EL (cell line): ENCODE results near the gene PPP1R14D.

Experiments
- DNase-seq: peaks from one replicate; pipeline ENCODE4 v3.0.0-alpha.2; 2016

Gene PPP1R14D

DNA sequence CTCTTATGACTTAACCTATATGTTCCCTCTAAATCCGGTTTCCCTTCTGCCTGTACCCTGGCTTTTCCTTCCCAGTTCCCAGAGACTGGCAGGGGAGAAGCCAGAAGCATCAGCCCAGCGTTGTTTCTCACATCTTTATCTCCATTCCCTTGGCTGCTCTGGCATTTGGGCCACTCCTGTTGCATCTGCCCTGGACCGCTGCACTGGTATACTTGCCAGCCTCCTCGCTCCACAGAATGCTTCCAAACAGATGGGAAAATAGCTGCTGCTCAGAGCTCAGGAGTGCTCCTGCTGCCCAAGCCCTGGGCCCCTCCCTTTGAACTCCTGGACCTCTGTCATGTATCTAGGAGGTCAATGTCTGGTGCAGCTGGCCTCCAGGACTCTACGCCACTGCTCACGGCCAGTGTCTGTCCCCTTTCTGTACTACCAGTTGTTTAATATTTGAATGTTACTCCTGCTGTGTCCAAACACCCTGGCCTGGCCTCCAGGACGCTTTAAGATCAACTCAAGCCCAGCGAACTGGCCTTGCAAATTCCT is 22.1 kb upstream of the PPP1R14D start:
- no peak for DNase-seq

DNA sequence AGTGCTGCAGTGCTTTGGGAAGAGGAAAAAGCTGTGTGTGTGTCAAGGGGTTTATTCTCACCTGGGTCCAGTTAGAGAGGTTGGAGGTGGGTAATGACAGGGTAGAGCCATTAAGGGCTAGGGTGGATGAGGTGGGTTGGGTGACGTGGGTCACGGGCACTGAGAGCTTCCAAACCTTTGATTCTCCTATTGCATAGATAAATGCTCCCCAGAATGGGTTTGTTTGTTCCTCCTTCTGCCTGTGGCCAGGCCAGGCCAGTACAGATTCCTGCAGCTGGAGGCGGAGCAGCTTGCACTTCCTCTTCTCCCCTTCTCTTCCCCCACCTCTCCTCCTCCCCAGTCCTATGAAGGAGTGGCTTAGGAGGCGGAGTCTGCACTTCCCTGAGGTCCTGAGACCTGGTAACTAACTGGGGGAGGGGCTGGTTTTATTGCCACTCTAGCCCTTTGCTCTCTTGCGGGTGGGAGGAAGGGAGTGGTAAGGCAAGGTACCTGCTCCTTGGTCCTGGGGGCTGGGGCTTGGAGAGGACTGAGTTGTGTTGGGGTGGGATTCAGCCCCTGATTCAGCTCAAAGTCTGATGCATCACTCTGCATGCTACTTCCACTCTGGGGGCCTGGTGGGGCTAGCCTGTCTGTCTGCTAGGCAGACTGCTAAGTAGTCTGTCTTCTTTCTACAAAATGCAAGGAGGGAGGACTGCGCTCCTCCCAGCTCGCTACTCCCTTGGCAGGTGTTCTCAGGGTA is 18.9 kb upstream of the PPP1R14D start:
- peak; percentile 58 for DNase-seq

DNA sequence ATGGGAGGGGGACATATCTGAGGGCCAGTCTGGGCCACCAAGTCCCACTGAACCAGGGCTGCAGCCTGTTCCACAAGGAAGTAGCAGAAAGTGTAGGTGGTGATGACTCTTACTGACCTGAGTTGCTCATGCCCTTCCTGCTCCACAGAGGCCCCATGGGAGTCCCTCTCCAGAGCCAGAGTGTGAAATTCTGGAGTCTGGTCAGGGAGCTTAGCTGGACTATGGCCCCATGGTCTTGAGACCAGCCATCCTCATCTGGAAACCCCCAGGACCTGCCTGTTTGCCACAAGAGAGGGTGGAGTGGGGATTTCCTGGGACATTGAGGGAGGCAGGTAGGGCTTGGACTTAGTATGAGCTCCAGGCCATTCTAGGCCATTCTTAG is 18.3 kb upstream of the PPP1R14D start:
- DNase-seq, result no peak

DNA sequence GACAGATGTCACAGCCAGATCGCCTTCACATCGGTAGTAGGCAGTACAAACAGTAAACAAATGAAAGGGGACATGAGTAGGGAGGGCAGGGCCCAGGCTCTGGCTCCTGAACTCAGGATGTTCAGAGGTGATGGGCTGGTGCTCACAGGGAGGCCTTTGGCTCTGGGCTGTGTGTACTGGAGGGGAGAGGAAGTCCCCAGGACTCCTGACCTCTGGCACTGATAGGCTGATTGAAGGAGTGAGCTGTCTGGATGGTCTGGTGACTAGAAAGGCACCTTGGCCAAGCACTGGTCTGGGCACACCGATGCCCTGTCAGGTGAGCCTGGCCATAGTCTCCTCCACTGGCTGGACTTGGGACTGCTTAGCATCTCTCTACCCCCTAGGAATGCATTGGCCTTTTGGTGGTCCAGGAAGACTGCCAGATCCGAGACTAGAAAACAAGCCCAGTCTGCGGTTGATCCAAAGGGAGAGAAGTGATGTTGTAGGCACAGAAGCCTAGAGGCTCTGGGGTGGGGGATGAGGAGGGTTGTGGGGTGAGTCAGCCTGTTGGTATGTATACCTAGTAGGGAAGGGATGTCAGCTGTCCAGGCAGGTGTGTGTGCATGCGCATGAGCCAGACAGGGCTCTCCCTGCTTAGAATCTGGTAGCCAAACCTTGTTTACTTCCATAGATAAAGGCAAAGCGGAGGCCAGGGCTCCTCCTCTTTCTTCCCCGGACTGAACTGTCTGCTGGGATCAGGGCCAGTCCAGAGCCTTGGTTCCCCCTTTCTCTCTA is 17.2 kb upstream of the PPP1R14D start:
- DNase-seq, result no peak

DNA sequence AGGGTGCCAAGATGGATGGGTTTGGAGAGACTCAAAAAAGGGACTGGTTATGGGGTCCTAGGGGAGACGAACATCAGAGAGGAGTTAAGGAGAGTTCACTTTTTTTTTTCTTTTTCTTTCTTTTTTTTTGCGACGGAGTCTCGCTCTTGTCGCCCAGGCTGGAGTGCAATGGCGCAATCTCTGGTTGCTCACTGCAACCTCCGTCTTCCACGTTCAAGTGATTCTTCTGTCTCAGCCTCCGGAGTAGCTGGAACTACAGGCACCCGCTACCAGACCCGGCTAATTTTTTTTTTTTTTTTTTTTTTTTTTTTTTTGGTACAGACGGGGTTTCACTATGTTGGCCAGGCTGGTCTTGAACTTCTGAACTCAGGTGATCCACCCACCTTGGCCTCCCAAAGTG is 16.5 kb upstream of the PPP1R14D start:
- no peak for DNase-seq

DNA sequence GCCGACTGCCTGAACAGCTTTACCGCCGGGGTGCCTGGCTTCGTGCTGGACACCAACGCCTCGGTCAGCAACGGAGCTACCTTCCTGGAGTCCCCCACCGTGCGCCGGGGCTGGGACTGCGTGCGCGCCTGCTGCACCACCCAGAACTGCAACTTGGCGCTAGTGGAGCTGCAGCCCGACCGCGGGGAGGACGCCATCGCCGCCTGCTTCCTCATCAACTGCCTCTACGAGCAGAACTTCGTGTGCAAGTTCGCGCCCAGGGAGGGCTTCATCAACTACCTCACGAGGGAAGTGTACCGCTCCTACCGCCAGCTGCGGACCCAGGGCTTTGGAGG is 16.2 kb upstream of the PPP1R14D start:
- DNase-seq, result peak; percentile 30

DNA sequence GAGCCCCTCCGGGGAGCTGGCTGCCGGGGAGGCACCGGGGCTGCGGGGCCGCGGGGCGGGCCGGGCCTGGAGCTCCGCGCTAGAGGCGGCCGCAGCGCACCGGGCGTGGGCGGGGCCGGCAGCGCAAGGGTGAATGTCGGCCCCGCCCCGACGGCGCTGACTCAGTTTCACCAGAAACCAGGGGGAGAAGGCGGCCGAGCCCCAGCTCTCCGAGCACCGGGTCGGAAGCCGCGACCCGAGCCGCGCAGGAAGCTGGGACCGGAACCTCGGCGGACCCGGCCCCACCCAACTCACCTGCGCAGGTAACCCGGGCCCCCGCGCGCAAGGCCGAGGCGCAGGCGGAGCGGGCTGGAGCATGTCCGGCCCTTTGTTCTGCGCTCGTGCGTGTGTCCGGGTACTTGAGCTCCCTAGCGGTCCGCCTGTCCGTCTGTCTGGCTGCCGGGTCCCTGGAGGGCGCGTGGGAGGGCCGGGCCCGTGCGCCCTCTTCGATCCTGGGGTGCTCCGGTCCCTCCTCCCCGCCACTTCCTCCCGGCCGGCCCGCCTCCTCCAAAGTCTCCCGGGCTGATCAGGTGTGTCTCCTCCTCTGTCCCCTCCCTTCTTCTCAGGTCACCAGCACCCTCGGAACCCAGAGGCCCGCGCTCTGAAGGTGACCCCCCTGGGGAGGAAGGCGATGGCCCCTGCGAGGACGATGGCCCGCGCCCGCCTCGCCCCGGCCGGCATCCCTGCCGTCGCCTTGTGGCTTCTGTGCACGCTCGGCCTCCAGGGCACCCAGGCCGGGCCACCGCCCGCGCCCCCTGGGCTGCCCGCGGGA is 15.6 kb upstream of the PPP1R14D start, which contains the start of gene SPINT1:
TSS of gene SPINT1 (plus strand) at position 164 of the 811 bp plus-strand sequence. CDS start at position 671, 507 bp downstream.
- DNase-seq, result peak; percentile 14

DNA sequence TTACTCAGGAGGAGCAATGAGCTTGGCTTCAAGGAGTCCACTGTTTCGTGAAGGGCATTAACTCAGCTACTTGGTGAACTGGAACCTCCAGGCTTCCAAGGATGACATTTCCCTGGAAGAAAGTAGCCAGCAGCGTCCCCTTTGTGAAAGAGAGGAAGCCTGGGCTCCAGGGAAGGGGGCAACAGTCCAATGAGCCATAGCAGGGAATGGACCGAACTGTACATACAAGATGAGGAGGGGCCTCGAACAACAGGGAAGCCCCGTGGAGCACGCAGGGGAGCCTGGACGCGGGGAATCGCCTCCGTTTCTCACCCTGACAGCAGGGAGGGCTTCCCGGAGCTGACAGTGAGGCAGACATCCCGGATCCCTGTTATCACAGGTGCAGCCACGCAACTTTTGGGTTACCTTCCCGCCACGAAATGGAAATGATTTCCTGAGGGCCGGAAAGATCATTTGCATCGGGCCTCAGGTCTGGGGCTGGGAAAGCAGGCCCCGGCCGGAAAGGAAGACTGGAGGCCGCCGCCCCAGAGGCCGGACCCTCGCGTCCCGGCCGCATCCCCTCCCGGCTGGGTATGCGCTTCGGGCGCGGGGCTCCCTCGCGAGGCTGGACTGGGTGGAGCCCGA is 14.9 kb upstream of the PPP1R14D start:
- DNase-seq, result no peak

DNA sequence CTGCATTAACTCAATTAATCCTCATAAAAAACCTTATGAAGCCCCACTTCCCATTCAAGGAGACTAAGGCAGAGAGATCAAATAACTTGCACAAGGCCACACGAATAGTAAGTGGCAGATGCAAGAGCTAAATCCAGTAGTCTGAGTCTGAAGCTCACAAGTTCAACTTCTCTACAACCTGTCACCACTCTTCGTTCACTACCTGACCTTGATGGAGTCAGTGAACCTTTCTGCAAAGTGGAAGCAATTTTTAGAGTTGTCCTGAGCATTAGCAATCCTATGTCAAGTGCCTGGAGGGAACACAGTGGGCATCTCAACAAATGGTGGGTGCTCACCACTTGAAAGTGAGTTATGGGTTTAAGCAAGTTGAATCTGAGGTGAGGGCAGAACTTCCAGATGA is 13.2 kb upstream of the PPP1R14D start:
- no peak for DNase-seq

DNA sequence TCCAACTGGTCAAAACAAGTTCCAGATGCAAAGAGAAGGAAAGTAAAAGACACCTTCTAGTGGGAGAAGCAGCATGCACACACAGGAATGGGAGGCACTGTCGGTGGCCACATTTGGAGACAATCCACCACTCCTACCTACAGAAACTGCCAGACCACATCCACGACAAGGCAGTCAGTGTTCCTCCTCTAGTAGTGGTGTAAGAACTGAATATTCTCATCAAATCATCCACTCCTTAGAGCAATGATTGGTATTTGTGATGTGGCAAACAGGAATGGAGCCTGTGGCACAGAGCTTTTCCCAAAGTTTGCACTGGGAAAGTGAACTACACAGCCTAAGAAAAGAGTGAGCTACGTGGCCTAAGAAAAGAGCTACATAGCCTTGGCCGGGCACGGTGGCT is 10.2 kb upstream of the PPP1R14D start:
- no peak for DNase-seq

DNA sequence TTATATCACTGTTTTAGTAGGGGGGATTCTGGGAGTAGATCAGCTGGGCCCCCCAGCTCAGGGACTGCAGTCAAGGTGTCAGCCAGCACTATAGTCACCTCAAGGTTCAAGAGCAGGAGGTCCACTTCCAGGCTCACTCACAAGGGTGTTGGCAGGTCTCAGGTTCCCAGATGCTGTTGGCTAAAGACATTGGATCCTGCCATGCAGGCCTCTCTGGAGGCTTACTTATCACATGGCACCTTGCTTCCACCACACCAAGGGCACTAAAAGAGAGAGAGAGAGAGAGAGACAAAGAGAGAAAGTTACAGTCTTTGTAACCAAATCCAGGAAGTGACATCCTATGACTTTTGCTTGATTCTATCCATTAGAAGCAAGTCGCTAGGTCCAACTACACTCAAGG is 7.5 kb upstream of the PPP1R14D start:
- DNase-seq, result no peak

DNA sequence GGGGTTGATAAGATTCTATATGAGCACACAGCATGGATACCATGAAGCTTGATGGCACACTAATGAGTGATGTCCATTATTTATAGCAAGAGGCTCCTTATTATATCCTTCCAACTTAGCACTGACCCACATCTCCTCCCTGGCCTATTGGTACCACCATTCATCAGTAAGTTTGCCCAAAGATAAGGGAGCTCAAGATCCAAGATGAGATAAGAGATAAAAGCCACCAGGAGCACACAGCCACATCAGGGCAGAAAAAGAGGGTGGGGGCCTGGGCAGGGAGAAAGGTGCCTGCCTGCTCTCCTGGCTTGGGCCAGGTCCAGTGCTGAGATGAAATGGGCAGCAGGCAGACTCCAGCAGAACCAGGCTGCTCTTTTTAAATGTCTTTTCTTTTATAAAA is 4.4 kb upstream of the PPP1R14D start:
- no peak for DNase-seq

DNA sequence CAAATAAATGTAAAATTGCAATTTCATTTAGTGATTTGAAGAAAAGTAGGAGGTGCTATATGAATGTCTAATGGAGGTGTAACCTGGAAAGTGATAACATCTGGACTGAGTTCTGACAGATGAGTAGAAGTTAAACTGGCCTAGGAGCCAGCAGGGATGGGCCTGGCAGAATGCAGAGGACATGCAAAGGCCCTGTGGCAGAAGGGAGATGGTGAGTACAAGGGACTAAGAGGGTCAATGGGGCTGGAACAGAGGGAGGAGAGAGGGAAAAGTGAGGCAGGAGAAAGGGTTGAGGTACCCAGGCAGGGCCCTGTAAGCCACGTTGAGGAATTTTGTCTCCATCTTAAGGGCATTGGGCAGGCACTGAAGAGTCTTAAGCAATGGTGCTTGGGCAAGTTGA is 3.4 kb upstream of the PPP1R14D start:
- no peak for DNase-seq

DNA sequence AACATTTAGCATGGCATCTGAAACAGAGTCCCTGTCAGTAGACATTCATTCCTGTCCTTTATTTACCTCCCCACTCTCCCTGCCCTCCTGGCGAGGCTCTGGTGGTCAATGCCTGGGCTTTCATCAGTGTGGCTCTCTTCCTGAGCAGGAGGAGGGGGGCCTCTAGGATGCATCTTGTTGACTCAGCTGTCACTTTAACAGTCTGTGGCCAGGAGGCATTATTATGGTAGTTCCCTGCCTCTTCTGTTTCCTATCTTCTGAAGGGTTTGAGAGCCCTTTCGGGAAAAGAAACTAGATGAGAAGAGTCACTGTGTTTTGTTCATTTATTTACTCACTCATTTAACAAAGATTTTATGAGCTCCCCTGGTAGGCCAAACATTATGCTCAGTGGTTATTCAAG is 2.4 kb upstream of the PPP1R14D start:
- DNase-seq, result no peak

DNA sequence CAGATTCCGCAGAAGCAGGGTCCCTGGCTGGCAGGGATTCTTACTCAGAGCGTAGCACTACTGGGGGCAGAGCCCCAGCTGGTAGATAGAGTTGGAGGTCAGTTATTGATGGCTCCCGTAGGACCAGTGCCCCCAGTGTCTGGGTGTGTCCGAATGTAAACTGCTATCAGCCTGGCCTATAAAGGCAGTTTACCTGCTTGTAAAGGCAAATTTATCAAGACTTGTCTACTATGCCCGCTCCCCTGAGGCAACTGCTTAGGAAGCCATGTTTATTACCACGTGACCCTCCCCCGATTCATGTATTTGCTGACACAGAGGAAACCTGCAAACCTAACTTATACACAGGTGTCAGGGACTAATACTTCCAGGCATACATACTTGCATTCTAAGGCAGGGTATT is 607 bp upstream of the PPP1R14D start:
- DNase-seq, result no peak

DNA sequence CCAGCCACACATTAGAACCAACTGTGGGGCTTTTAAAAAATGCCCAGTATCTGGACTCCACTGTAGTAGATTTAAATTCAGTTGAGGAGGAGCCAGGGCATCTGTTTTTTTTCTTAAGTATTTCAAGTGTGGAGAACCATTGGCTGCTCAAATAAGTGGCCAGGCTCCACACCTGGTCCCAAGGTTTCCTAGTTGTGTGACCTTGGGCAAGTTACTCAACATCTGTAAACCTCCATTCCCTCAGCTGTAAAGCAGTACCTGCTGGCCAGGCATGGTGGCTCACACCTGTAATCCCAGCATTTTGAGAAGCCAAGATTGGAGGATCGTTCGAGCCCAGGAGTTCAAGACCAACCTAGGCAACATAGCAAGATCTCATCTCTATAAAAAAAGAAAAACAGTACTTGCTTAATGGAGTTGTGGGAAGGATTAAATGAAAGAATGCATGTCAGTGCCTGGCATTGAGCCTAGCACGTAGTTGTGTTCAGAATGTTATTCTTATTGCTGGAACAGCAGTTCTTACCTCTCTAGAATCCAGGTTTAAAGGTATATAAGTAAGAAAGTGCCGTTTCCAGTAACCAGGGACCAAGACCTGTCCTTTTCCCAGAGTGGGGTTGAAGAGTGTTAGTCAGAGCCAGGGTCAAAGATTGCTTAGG is 2.0 kb downstream of the PPP1R14D start:
- DNase-seq, result no peak

DNA sequence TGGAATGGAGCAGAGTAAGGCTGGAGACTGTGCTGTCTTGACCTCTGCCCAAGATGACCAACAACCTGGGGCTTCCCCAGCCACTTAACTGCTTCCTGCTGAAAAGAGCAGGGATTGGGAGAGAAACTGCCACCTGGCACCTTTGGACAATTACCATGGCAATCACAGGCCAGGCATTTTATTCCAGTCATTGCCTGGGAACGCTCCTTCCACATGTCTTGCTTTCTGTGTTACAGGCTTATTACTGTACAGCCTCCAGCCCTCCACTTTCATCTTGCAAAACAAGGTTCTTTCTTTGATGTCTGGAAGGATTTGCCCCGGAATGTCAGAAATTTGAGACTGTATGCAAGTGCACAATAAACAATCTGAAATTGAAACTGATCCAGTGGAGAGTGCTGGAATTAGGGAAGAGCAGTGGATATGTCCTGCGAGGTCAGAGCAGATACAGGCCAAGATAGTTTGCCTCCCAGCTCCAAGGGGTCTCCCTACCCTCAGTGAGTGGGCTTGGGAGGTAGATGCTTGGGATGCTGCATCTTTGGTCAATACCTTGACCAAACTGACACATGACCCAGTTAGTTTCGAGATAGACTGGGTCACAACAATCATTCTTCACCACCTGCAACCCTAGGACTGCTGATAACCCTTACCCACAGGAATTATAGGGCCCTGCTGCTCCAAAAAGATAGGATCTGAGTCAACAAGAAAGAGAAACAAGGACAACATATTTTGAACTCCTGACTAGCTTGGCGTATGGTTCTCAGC is 2.7 kb downstream of the PPP1R14D start:
- peak; percentile 27 for DNase-seq

DNA sequence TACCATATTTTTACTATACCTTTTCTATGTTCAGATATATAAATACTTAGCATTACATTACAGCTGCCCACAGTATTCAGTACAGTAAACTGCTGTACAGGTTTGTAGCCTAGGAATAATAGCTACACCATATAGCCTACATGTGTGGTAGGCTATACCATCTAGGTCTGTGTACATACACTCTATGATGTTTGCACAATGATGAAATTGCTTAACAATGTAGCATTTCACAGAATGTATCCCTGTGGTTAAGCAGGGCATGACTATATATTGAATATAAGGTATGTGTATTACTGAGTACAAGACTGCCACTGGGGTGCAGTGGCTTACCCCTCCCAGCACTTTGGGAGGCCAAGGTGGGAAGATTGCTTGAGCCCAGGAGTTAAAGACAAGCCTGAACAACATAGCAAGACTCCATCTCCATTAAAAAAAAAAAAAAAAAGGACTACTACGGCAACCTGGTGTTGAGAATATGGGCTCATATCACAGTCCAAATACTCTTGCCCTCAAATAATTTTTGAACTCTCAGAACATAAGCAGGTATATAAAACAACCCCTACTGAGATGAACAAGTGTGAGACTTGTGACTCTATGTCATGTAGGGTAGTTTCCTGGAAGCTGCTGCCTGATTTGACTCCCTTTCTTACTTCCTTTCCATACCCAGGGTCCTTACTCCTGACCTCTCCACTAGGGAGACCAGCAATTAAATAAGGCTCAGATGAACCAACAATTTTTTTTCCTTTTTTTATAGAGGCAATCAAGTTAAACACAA is 4.8 kb downstream of the PPP1R14D start:
- DNase-seq, result no peak

DNA sequence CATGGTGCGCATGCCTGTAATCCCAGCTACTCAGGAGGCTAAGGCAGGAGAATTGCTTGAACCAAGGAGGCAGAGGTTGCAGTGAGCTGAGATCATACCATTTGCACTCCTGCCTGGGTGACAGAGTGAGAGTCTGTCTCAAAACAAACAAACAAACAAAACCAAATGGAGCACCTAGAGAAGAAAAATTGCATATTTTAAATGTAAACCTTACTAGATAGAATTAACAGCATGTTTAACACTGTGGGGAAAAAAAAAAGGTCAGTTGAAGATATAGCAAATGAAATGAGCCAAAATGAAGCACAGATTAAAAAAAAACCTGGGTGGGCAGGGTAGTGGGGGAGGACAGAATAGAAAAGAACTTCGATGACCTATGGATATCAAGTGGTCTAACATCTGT is 7.3 kb downstream of the PPP1R14D start:
- DNase-seq, result no peak

DNA sequence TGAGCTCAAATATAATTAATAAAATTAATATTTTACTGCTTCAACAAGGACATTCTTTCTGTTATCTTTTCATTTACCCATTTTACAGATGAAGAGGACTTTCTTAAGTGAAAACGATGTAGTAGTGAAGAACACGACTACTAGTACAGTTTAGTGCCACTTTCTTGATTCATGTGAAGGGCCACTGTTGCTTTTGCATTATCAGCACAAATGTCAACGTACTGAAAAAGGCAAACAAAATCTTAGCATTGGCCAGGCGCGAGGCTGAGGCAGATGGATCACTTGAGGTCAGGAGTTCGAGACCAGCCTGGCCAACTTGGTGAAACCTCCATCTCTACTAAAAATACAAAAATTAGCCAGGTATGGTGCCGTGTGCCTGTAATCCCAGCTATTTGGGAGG is 9.5 kb downstream of the PPP1R14D start:
- no peak for DNase-seq
